Mucosa of descending colon (tissue), 3 donors: Measurements from ENCODE around the gene DMC1. TPM values are rescaled to one million over a fixed set of nuclear protein-coding genes. Genes with fewer than 3 reads are reported as not detected.
"Not testable (repeated sequence)": the region's sequence is repeated elsewhere in the genome, so short reads cannot be mapped to it uniquely, and the experiment has no call there.

Experiments used
- ATAC-seq: fragments of 200-7000 bp; cut with Tn5 transposase; one replicate; pipeline ENCODE4 v1.9.1; 2020; ENCODE audit warnings: mild to moderate bottlenecking, moderate library complexity
- DNase-seq, 3 donors: peaks; one replicate each; pipeline ENCODE4 v3.0.0-alpha.2; 2020
- H3K36me3 ChIP-seq: fragments of 200-600 bp; one replicate; pipeline ENCODE4 v1.8.0; 2021; ENCODE audit warnings: low read depth, mild to moderate bottlenecking
- H3K4me1 ChIP-seq: fragments of 200-600 bp; one replicate; pipeline ENCODE4 v1.8.0; 2021; ENCODE audit warnings: low read depth, mild to moderate bottlenecking
- H3K4me3 ChIP-seq: fragments of 200-600 bp; one replicate; pipeline ENCODE4 v1.8.0; 2021; ENCODE audit warnings: mild to moderate bottlenecking
- H3K9me3 ChIP-seq: fragments of 200-600 bp; one replicate; pipeline ENCODE4 v1.8.0; 2021; ENCODE audit warnings: mild to moderate bottlenecking
- CTCF ChIP-seq: fragments of 200-600 bp; IDR thresholded peaks from one replicate; pipeline ENCODE4 v1.8.0; 2022; ENCODE audit warnings: antibody characterized with exemption, mild to moderate bottlenecking
- intact Hi-C, 2 donors: fragments of 100-400 bp; cut with DNase I in 1 of 2; cut with micrococcal nuclease in 1 of 2; formaldehyde crosslinking; loops; one replicate each; pipeline versions ENCODE4 v1.11.0 to v1.11.1; 2022; cut with DNase I, micrococcal nuclease
- total RNA-seq, 3 donors: library from RNA; stranded (reverse); fragmentation: NEBNext Ultra II Directional in 2 of 3; extraction: Animal tissue kit (Norgen Biotek cat#: 25700) in 2 of 3; gene quantifications; one replicate each; pipeline versions ENCODE4 v1.2.1 to v1.2.4, GENCODE V29; 2021 to 2023
- donor health status: DM: no; HTN: no; CAD: no; lungs with moderate emphysema.
- donor health status: DM: no; HTN: no; CAD: no.
- donor health status: DM: no; HTN: yes; CAD: no.

DMC1 gene
- total RNA-seq, 3 donors from 2014 or later = 1.3 to 1.8 (median 1.7) TPM

- Histone ChIP-seq H3K4me3 (no peak overlapping the region), H3K9me3 (no peaks in the 10 kb centered on the region), H3K36me3 (no peaks in the 10 kb centered on the region), H3K4me1 (no peaks in the 10 kb centered on the region)
- TF ChIP-seq CTCF = no peak
- DNase-seq (no peak), ATAC-seq (no peak)
- intact Hi-C loops = no loop called here
Observed at GRCh38 chr22:38602166-38602565, 32.2 kb upstream of the DMC1 start.

- H3K4me3 ChIP-seq = no peak overlapping the region
- H3K4me1 ChIP-seq = no peaks in the 10 kb centered on the region
- DNase-seq = no peak
- no peaks in the 10 kb centered on the region for H3K9me3 ChIP-seq
- no peak for ATAC-seq
- TF ChIP-seq CTCF = no peak
- H3K36me3 ChIP-seq = no peaks in the 10 kb centered on the region
- intact Hi-C loops = no loop called here
Observed at GRCh38 chr22:38601221-38601764, 31.3 kb upstream of the DMC1 start.

- TF ChIP-seq CTCF = no peak
- intact Hi-C loops = no loop called here
- no peak for ATAC-seq
Observed at GRCh38 chr22:38599466-38599865, 29.5 kb upstream of the DMC1 start.

GRCh38 chr22:38582923-38583322, 12.9 kb upstream of the DMC1 start:
- ATAC-seq, intact Hi-C loops, H3K4me3 ChIP-seq, H3K4me1 ChIP-seq, DNase-seq, H3K9me3 ChIP-seq, H3K36me3 ChIP-seq: not testable (repeated sequence)

More at GRCh38 chr22:38599466-38599865, 29.5 kb upstream of the DMC1 start:
- Histone ChIP-seq H3K4me1 (no peaks in the 10 kb centered on the region), H3K36me3 (no peaks in the 10 kb centered on the region), H3K4me3 (no peak overlapping the region), H3K9me3 (no peaks in the 10 kb centered on the region)
- no peak for DNase-seq

GRCh38 chr22:38578505-38578904, 8.5 kb upstream of the DMC1 start:
- no peak for ATAC-seq
- DNase-seq = no peak
- H3K4me1 ChIP-seq = no peaks in the 10 kb centered on the region
- TF ChIP-seq CTCF = no peak
- no peak overlapping the region for H3K4me3 ChIP-seq
- intact Hi-C loops = no loop called here
- H3K36me3 ChIP-seq = no peaks in the 10 kb centered on the region
- H3K9me3 ChIP-seq = no peaks in the 10 kb centered on the region

- DNase-seq = peak in 1 of 3 donors; percentile 73
- no peaks in the 10 kb centered on the region for H3K9me3 ChIP-seq
- no peak for ATAC-seq
- H3K4me1 ChIP-seq = peaks cover 7% of the 10 kb centered on the region
- H3K4me3 ChIP-seq = no peak overlapping the region
- intact Hi-C loops = no loop called here
- no peak for TF ChIP-seq CTCF
- no peaks in the 10 kb centered on the region for H3K36me3 ChIP-seq
Observed at GRCh38 chr22:38572065-38572464, 2.1 kb upstream of the DMC1 start.
